ENCODE measurements around the gene COL8A1.
"Not testable (repeated sequence)": the region's sequence is repeated elsewhere in the genome, so short reads cannot be mapped to it uniquely, and the experiment has no call there.

Gene COL8A1

GRCh38 chr3:99712291-99712954, 74.0 kb downstream of the COL8A1 start:
- no peak for DNase-seq

DNA sequence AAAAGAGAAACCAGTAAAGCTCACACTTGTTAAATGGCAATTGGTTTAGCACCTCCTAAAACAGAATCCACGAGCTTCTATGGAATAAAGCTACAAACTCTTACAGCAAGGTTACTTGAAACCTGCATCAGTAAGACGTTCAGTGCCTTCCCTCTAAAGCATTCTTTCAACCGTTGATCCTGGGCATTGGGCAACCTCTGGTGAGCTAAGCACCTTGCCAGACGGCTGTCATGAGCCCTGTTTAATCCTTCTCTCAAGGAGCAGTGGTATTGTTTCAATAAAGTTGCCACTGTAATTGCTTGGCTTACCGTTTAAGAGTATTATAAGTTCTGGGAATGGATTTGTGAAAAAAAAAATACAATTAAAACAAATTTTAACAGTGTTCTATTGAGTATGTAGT, 75.0 kb downstream of the COL8A1 start:
- no peak for DNase-seq

GRCh38 chr3:99714146-99714545, 75.8 kb downstream of the COL8A1 start:
- DNase-seq: no peak

DNA sequence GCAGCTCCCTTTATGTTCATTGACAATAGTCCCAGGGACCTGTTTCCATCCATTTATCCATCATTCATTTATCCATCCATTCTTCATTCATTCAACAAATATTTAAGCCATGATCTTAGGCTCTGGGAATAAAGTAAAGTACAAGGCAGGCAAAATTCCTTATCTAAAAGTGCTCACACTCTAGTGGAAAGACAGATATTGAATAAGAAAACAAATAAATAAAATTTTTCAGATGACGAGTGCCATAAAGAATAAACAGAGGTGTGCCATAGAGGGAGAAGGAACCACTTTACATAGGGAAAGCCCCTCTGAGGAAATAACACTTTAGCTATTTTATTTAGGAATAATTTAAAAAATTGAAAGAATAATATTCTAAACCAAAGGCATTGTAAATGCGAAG, 76.2 kb downstream of the COL8A1 start:
- DNase-seq: no peak

GRCh38 chr3:99716463-99716995, 78.1 kb downstream of the COL8A1 start:
- no peak for DNase-seq

DNA sequence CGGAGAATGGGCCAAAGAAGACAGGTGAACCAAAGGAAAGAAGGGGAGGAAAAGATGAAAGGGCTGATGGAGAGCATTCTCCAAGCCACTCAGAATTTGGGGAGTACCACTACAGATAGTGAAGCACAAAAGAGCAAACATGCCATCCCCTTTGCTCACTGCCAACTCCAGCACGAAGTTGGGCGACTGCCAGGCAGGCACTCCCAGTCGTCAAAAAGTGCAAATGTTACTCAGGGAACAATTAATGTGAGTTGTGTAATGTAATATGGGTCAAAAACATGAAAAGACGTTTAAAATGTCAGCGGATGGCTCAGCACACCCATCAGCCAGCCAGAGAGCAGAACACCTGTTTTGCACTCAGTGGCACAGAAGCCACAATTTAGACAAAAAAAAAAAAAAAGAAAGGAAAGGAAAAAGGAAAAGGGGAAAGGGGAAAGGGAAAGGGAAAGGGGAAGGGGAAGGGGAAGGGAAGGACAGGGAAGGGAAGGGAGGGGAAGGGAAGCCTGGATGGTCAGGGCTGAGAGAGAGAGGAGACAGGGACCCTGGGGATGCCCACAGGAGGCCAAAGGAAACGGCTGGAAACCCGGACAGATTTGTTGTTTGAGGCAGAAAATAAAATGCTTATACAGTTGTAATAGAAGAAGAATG, 82.7 kb downstream of the COL8A1 start:
- no peak for DNase-seq

- no peak for DNase-seq
Observed at GRCh38 chr3:99721633-99722007, 83.2 kb downstream of the COL8A1 start.

DNA sequence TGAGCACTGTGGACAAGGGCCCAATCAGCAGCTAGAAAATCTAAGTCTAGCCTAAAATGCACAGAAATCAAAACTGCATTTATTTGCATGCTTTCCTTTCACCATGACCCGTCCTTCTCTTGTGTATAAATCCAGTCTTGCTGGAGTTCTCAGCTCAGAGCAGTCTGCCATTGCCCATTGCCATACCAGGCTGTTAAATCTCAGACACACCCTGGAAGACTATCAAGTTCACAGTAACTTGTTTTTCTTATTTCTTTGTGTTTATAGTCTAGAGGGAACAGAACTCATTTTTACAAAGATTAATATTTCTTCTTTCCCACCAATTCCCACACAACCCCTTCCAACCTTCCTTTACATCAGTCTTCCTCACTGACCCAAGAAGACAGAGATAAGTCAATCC, 85.9 kb downstream of the COL8A1 start:
- DNase-seq: no peak

DNA sequence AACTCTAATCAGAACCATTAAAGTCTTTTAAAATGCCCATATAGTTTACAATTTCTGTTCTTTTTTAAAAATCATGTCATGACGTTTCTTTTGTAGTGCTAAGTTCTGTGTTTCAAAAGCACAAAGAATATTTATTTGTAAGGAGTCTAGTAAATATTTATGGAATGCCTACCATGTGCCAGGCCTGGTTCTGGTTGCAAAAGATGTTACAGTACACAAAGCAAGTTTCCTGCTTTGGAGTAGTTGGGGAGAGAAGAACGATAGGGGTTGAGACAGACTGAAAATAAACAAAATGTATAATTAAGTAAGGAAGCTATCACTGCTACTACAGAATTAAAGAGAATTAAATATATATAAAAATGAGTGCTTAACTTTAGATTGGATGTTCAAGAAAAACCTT, 92.5 kb downstream of the COL8A1 start:
- no peak for DNase-seq

- DNase-seq: no peak
Observed at GRCh38 chr3:99731499-99731898, 93.1 kb downstream of the COL8A1 start.

- not testable (repeated sequence) for DNase-seq
Observed at GRCh38 chr3:99740371-99740770, 102.0 kb downstream of the COL8A1 start.

GRCh38 chr3:99741588-99741987, 103.2 kb downstream of the COL8A1 start:
- no peak for DNase-seq

DNA sequence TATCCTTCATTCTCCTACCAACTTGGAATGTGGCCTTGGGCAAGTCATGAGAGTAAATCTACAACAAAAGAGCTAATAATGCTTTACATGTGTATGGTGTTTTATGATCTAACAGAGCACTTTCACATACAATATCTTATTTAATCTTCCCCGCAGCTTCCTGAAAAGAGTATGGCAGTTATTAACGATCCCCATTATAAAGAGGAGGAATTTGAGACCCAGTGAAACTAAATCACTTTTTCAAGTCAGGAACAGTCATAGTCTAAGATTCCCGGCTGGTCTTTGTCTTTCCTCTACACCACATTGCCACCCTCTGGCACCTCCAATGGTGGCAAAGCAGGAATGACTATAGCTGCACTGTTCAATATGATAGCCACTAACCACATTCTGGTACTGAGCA, 109.5 kb downstream of the COL8A1 start:
- DNase-seq: no peak

- no peak for DNase-seq
Observed at GRCh38 chr3:99751649-99752048, 113.3 kb downstream of the COL8A1 start.

- no peak for DNase-seq
Observed at GRCh38 chr3:99753268-99753975, 115.0 kb downstream of the COL8A1 start.

- no peak for DNase-seq
Observed at GRCh38 chr3:99755831-99756230, 117.4 kb downstream of the COL8A1 start.

DNA sequence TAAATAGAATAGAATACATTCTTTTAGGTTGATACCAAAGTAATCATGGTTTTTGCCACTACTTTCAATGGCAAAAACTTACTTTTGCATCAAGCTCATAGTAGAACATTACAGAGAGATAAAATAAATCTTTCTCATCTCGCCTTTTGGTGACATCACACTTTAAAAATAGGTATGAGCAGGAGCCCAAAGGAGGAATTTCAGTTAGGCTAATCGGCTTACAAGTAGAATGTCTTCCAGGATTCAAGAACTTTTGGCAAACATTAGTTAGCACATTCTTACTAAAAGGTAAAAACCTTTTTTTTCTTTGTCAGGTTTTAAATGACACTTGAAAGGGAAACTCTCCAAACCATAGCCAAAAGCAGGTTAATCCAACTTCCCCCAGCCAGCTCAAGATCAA, 119.6 kb downstream of the COL8A1 start:
- no peak for DNase-seq

DNA sequence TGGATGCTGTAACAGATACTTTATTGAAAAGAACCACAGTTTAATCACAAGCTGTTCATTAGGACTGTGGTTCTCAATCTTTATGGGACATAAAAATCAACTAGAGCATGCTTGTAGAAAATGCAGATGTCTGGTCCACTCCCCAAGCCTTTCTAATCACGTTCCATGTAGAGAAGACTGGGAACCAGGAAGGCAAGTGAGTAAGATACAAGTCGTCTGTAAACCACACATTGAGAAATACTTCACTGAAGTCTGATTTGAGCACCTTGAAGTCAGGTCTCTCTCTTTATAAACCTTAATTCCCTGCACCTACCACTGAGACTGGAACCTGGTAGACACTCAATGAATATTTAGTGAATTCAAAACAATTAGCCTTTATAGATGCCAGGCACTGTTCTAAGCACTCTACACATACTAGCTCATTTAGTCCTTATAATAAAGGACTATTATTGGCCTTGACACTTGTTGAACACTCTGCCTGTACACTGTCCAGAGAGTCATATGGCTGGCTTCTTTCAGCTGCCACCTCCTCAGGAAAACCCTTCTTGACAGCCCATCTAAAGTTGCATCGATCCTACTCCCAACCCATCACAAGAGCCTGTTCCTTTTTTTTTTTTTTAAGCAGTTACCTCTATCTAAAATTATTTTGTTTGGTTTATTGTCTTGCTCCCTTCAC, 120.2 kb downstream of the COL8A1 start:
- DNase-seq: no peak

DNA sequence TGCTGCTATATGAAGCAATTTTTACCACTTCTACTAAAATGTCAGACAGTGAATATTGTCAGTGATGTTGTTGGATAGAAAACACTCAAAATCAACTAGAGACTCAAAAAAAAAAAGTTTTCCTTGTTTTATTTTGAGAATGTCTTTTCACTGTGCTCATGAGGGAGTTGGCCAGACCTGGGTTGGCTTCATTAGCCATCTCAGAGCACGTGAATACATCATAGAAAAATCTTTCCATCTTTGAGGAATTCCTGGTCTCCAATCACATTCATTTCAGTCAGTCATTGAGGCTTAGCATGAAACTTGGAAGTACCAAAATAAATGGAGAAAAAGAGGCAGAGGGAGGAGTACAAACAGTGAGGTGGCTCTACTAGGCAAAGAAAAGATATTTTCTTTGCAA, 121.6 kb downstream of the COL8A1 start:
- no peak for DNase-seq

- DNase-seq: no peak
Observed at GRCh38 chr3:99760629-99761028, 122.2 kb downstream of the COL8A1 start.

- DNase-seq: no peak
Observed at GRCh38 chr3:99761415-99762165, 123.2 kb downstream of the COL8A1 start.

DNA sequence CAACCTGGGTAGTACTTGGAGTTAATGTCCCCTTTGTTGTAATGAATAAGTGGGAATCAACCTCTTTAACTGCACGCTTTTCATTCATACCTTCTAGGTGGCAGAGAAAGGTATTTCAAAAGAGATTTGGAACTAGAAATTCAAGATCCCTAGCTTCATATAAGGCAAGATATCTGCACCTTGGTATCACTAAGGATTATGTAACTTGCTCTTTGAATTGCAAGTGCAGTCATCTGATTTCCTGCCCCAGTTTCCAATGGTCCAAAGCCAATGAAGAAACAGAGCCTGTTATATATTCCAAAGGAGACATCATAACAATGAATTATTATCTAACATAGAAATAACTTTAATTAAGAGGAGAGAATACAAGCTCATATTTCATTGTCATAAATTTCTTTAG, 124.5 kb downstream of the COL8A1 start:
- no peak for DNase-seq

- no peak for DNase-seq
Observed at GRCh38 chr3:99764377-99764776, 126.0 kb downstream of the COL8A1 start.
